ENCODE measurements around the gene LAGE3. TPM values are rescaled to one million over a fixed set of nuclear protein-coding genes. Genes with fewer than 3 reads are reported as not detected.

Gene LAGE3
- total and polyA plus RNA-seq, 2 of the 8 experiments (the other 6 are each of a cell fraction or from before 2014, with no cell fraction given): 44.5 to 102 TPM

DNA sequence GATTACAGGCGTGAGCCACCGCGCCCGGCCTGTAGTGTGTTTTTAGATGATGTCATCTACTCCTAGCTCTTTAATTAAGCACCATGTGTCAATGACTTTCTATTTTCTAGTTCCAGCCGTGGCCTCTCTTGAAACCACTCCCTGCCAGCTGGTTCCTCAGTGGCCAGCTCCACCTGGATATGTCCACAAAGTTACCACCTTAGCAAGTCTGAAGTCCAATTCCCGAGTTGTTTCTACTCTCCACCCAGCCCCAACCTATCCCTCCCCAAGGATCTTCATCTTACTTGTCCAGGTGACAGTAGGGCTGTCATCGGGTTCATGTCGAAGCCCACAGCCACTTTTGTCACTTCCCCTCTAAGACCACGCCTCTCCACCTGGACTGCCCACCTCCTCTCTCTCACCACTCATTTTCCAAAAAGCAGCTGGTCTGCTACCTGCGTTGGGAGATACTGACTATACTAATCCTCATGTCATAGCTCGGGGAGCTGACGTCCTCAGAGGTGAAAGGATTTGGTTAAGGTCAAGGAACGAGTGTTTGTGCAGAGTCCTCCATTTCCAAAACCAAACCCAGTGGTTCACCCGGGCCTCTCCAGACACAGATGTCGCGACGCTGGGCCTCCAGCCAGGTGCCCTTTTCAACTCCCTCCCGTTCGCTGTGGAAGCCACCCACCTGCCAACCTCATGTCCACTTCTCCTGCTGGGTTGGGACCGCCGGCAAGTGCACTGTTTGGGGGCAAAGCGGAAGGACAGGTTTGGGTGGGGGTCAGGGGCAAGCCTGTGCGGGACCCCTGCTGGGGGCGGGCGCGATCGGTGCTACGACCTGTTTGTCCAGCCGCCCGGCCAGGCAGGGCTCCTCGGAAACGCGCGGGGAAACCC, 36.2 kb upstream of the LAGE3 start:
- H2BK20ac ChIP-seq (ENCODE audit: low read length): no peak overlapping the region
- peak overlapping the region in 2 of 4 experiments; percentile 51 to 68; a peak in 4 of 7 replicates for H3K9ac ChIP-seq (replicated peaks in 1 of 4; ENCODE audit: extremely low read depth in 1 of 4, low read depth in 3 of 4, low read length in 3 of 4)
- no peaks in the 10 kb centered on the region for H3K79me1 ChIP-seq (ENCODE audit: low read depth, low read length)
- no peak overlapping the region for H2BK120ac ChIP-seq (replicated peaks; ENCODE audit: low read depth, low read length)
- CTCF ChIA-PET (ENCODE audit: partially characterized antibody): no interaction called here
- H3K14ac ChIP-seq (ENCODE audit: insufficient read length): no peak overlapping the region
- no peak overlapping the region for H3K27ac ChIP-seq (ENCODE audit: low read depth, low read length)
- H3K23me2 ChIP-seq (ENCODE audit: low read depth, low read length): peaks cover 9% of the 10 kb centered on the region
- H3K56ac ChIP-seq (replicated peaks; ENCODE audit: insufficient read length, low read depth, low read length): no peak overlapping the region
- WGBS, 2 experiments (ENCODE audit: extremely low coverage in 1 of 2, insufficient coverage in 1 of 2, insufficient read length in 1 of 2, insufficient replicate concordance in 2 of 2, low coverage in 1 of 2, low lambda C conversion rate in 2 of 2, missing lambda C conversion rate in 1 of 2): 41% methylated on average over 23 of the region's 34 CpGs; no CpG with 5 or more reads in 1 of the 2 experiments
- POLR2A ChIA-PET (ENCODE audit: partially characterized antibody): interaction anchor here (1.0 to 1.5 kb wide), 4 partner anchors 11 to 142 kb away, joined by 3 to 5 read pairs (median 3); partner anchors contain the start of gene RPL10
- no peak for FAIRE-seq
- no peak overlapping the region for H4K5ac ChIP-seq (ENCODE audit: insufficient read length, low read depth, low read length)
- no peaks in the 10 kb centered on the region for H3K9me3 ChIP-seq (ENCODE audit: insufficient read depth in 2 of 2, low read depth in 1 of 2, low read length in 1 of 2)
- no peak overlapping the region for H2AFZ ChIP-seq (ENCODE audit: low read length)
- no peak overlapping the region for H3K23ac ChIP-seq (ENCODE audit: insufficient read length)
- H3K4ac ChIP-seq (replicated peaks; ENCODE audit: insufficient read length, low read depth, low read length): no peak overlapping the region
- no peak overlapping the region for H2BK15ac ChIP-seq (ENCODE audit: low read length)
- peak overlapping the region; percentile 74 to 99 for H3K4me2 ChIP-seq (ENCODE audit: insufficient read depth in 1 of 2, low read depth in 2 of 2, low read length in 2 of 2)
- no peak overlapping the region; the same call in 1 of the 2 replicates for H3K18ac ChIP-seq (ENCODE audit: extremely low read depth, low read length)
- DNase-seq (ENCODE audit: low read depth in 1 of 2, low spot score in 2 of 2): no peak
- peaks cover 1 to 10% (median 7%) of the 10 kb centered on the region in 4 experiments; a peak in 6 of 7 replicates for H3K4me1 ChIP-seq (replicated peaks in 1 of 4; ENCODE audit: control insufficient read depth in 3 of 4, insufficient read depth in 4 of 4, low read length in 3 of 4)
- no peaks in the 10 kb centered on the region for H3K79me2 ChIP-seq (ENCODE audit: control insufficient read depth in 1 of 2, insufficient read depth in 2 of 2, low read length in 2 of 2)
- H3K36me3 ChIP-seq (ENCODE audit: control insufficient read depth in 2 of 4, insufficient read depth in 4 of 4, low read length in 3 of 4): no peaks in the 10 kb centered on the region
- no peaks in the 10 kb centered on the region for H3K27me3 ChIP-seq (replicated peaks in 1 of 4; ENCODE audit: control insufficient read depth in 3 of 4, extremely low read depth in 1 of 4, insufficient read depth in 3 of 4, low read length in 3 of 4)
- no peak overlapping the region for H4K91ac ChIP-seq (replicated peaks; ENCODE audit: insufficient read length, low read length)
- no peak overlapping the region for H2AK5ac ChIP-seq (ENCODE audit: low read depth, low read length)
- no peak overlapping the region for H4K8ac ChIP-seq (ENCODE audit: extremely low read depth, insufficient read depth, low read length)
- no peak overlapping the region for H2BK5ac ChIP-seq (ENCODE audit: low read depth, low read length)
- H2BK12ac ChIP-seq (ENCODE audit: low read depth, low read length): no peak overlapping the region
- no peaks in the 10 kb centered on the region for H4K20me1 ChIP-seq (replicated peaks in 1 of 2; ENCODE audit: control insufficient read depth in 1 of 2, insufficient read depth in 2 of 2, low read length in 2 of 2)
- peak overlapping the region; percentile 40 to 81 (median 49) for H3K4me3 ChIP-seq (ENCODE audit: extremely low read depth in 1 of 4, insufficient read depth in 2 of 4, low read depth in 3 of 4, low read length in 4 of 4)
- TF ChIP-seq JUN (IDR thresholded peaks at IDR 0.05; ENCODE audit: low read depth, low read length): no peak
- TF ChIP-seq RBBP5 (IDR thresholded peaks at IDR 0.05; ENCODE audit: borderline replicate concordance, low read depth, low read length): no peak
- TF ChIP-seq CHD1 (IDR thresholded peaks at IDR 0.05; ENCODE audit: low read depth, low read length): no peak
- TF ChIP-seq SP2 (IDR thresholded peaks at IDR 0.05; ENCODE audit: low read length): no peak
- TF ChIP-seq RXRA (IDR thresholded peaks at IDR 0.05; ENCODE audit: insufficient read depth, low read depth, low read length): no peak
- TF ChIP-seq GABPA (IDR thresholded peaks at IDR 0.05; ENCODE audit: borderline replicate concordance, insufficient read depth, low read length): no peak
- TF ChIP-seq SIRT6 (IDR thresholded peaks at IDR 0.05; ENCODE audit: low read length): no peak
- no peak for TF ChIP-seq CREB1 (IDR thresholded peaks at IDR 0.05)
- TF ChIP-seq CBX8 (IDR thresholded peaks at IDR 0.05; ENCODE audit: borderline replicate concordance, low read depth, low read length): no peak
- TF ChIP-seq, protein P1, sequence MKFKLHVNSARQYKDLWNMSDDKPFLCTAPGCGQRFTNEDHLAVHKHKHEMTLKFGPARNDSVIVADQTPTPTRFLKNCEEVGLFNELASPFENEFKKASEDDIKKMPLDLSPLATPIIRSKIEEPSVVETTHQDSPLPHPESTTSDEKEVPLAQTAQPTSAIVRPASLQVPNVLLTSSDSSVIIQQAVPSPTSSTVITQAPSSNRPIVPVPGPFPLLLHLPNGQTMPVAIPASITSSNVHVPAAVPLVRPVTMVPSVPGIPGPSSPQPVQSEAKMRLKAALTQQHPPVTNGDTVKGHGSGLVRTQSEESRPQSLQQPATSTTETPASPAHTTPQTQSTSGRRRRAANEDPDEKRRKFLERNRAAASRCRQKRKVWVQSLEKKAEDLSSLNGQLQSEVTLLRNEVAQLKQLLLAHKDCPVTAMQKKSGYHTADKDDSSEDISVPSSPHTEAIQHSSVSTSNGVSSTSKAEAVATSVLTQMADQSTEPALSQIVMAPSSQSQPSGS (IDR thresholded peaks at IDR 0.05; ENCODE audit: low read length): no peak
